Measurements from ENCODE around the gene ACD. TPM values are rescaled to one million over a fixed set of nuclear protein-coding genes. Genes with fewer than 3 reads are reported as not detected.

The ACD gene
- total and polyA plus RNA-seq, 2 of the 8 experiments (the other 6 are each of a cell fraction or from before 2014, with no cell fraction given): 34.8 to 58.0 TPM

DNA sequence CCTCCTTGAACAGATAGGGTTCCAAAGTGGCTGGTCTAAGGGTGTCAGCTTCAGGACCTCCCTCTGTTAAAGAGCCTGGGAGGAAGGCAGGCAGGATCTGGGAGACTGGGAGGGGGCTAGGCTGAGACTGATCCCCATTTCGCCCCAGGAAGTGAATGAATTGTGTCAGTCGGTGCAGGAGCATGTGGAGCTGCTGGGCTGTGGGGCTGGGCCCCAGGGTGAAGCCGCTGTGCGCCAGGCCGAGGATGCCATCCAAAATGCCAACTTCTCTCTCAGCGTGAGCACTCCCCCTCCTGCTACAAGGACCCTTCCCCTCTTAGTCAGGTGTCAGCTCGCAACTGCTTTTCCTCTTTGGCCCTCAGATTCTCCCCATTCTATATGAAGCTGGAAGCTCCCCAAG, 9.0 kb downstream of the ACD start:
- ChIA-PET POLR2A (ENCODE audit: partially characterized antibody) (interaction anchor here (0.6 to 3.4 kb wide), 3 partner anchors 9 to 89 kb away, joined by 3 to 13 read pairs (median 8); partner anchors contain the start of genes ACD, CTCF and PARD6A), CTCF (ENCODE audit: partially characterized antibody) (interaction anchor here (0.9 to 18.0 kb wide), 11 partner anchors 9 to 157 kb away, joined by 3 to 202 read pairs (median 4); partner anchors contain the start of genes ACD, C16orf86, ENKD1 and PARD6A)
- FAIRE-seq (no peak), DNase-seq (ENCODE audit: low read depth in 1 of 2, low spot score in 2 of 2) (no peak)
- Histone ChIP-seq H3K18ac (ENCODE audit: extremely low read depth, low read length) (no peak overlapping the region), H2BK15ac (ENCODE audit: low read length) (no peak overlapping the region), H3K23ac (ENCODE audit: insufficient read length) (no peak overlapping the region), H4K20me1 (replicated peaks in 1 of 2; ENCODE audit: control insufficient read depth in 1 of 2, insufficient read depth in 2 of 2, low read length in 2 of 2) (peaks cover 5 to 15% of the 10 kb centered on the region in 2 experiments), H2BK20ac (ENCODE audit: low read length) (no peak overlapping the region), H3K4ac (replicated peaks; ENCODE audit: insufficient read length, low read depth, low read length) (no peak overlapping the region), H3K9me3 (ENCODE audit: insufficient read depth in 2 of 2, low read depth in 1 of 2, low read length in 1 of 2) (no peaks in the 10 kb centered on the region), H3K36me3 (ENCODE audit: control insufficient read depth in 2 of 4, insufficient read depth in 4 of 4, low read length in 3 of 4) (no peaks in the 10 kb centered on the region), H3K4me3 (ENCODE audit: extremely low read depth in 1 of 4, insufficient read depth in 2 of 4, low read depth in 3 of 4, low read length in 4 of 4) (no peak overlapping the region), H4K91ac (replicated peaks; ENCODE audit: insufficient read length, low read length) (no peak overlapping the region), H4K5ac (ENCODE audit: insufficient read length, low read depth, low read length) (no peak overlapping the region), H3K56ac (replicated peaks; ENCODE audit: insufficient read length, low read depth, low read length) (no peak overlapping the region), H4K8ac (ENCODE audit: extremely low read depth, insufficient read depth, low read length) (no peak overlapping the region), H2BK120ac (replicated peaks; ENCODE audit: low read depth, low read length) (no peak overlapping the region), H2AFZ (ENCODE audit: low read length) (no peak overlapping the region), H3K14ac (ENCODE audit: insufficient read length) (no peak overlapping the region), H3K79me2 (ENCODE audit: control insufficient read depth in 1 of 2, insufficient read depth in 2 of 2, low read length in 2 of 2) (no peaks in the 10 kb centered on the region), H3K27ac (ENCODE audit: low read depth, low read length) (no peak overlapping the region), H3K4me1 (replicated peaks in 1 of 4; ENCODE audit: control insufficient read depth in 3 of 4, insufficient read depth in 4 of 4, low read length in 3 of 4) (peaks cover 0 to 18% (median 7%) of the 10 kb centered on the region in 4 experiments; a peak in 5 of 7 replicates), H3K27me3 (replicated peaks in 1 of 4; ENCODE audit: control insufficient read depth in 3 of 4, extremely low read depth in 1 of 4, insufficient read depth in 3 of 4, low read length in 3 of 4) (peaks cover 3 to 42% (median 25%) of the 10 kb centered on the region in 4 experiments; a peak in 6 of 7 replicates), H3K4me2 (ENCODE audit: insufficient read depth in 1 of 2, low read depth in 2 of 2, low read length in 2 of 2) (no peak overlapping the region), H3K79me1 (ENCODE audit: low read depth, low read length) (no peaks in the 10 kb centered on the region), H2BK5ac (ENCODE audit: low read depth, low read length) (no peak overlapping the region), H3K23me2 (ENCODE audit: low read depth, low read length) (peaks cover 5% of the 10 kb centered on the region; the same call in 1 of the 2 replicates), H3K9ac (replicated peaks in 1 of 4; ENCODE audit: extremely low read depth in 1 of 4, low read depth in 3 of 4, low read length in 3 of 4) (no peak overlapping the region), H2BK12ac (ENCODE audit: low read depth, low read length) (no peak overlapping the region), H2AK5ac (ENCODE audit: low read depth, low read length) (no peak overlapping the region)
- TF ChIP-seq MAFK (IDR thresholded peaks at IDR 0.05; ENCODE audit: low read depth, low read length): no peak
- WGBS, 2 experiments (ENCODE audit: extremely low coverage in 1 of 2, insufficient coverage in 1 of 2, insufficient read length in 1 of 2, insufficient replicate concordance in 2 of 2, low coverage in 1 of 2, low lambda C conversion rate in 2 of 2, missing lambda C conversion rate in 1 of 2): 92% methylated on average over 7 of the region's 7 CpGs; no CpG with 5 or more reads in 1 of the 2 experiments
